DOHH2 (cell line): Measurements from ENCODE around the gene TBC1D22A.

Source experiments
- H3F3A ChIP-seq: fragments of 200-600 bp; sonication (generic), shearing (Covaris generic); 2 replicates; pipeline ENCODE4 v1.6.0; 2016; ENCODE audit warnings: antibody characterized with exemption, mild to moderate bottlenecking; ENCODE audit not compliant: control insufficient read depth, insufficient read depth
- H3K27ac ChIP-seq: fragments of 200-600 bp; sonication (generic); 2 replicates; pipeline ENCODE4 v1.5.1; 2014; ENCODE audit warnings: low read depth, mild to moderate bottlenecking, low read length, moderate library complexity
- H3K27me3 ChIP-seq: fragments of 200-600 bp; sonication (generic); 2 replicates; pipeline ENCODE4 v1.6.1; 2014; ENCODE audit warnings: mild to moderate bottlenecking, low read length, mixed read lengths; ENCODE audit not compliant: control insufficient read depth
- H3K36me3 ChIP-seq: fragments of 200-600 bp; sonication (generic); 2 replicates; pipeline ENCODE4 v1.6.1; 2014; ENCODE audit warnings: mild to moderate bottlenecking, low read length, moderate library complexity, mixed read lengths; ENCODE audit not compliant: control insufficient read depth
- H3K4me1 ChIP-seq: fragments of 200-600 bp; sonication (generic); 2 replicates; pipeline ENCODE4 v1.6.1; 2014; ENCODE audit warnings: mild to moderate bottlenecking, low read length, mixed read lengths; ENCODE audit not compliant: control insufficient read depth
- H3K4me2 ChIP-seq: fragments of 200-600 bp; sonication (generic); 2 replicates; pipeline ENCODE4 v1.6.0; 2014; ENCODE audit warnings: mild to moderate bottlenecking, low read length, moderate library complexity
- H3K4me3 ChIP-seq: fragments of 200-600 bp; sonication (generic); 2 replicates; pipeline ENCODE4 v1.5.1; 2014; ENCODE audit warnings: mild to moderate bottlenecking, low read length, mixed read lengths
- H3K79me2 ChIP-seq: fragments of 200-600 bp; sonication (generic); 2 replicates; pipeline ENCODE4 v1.6.1; 2014; ENCODE audit warnings: mild to moderate bottlenecking, low read length, mixed read lengths; ENCODE audit not compliant: control insufficient read depth
- H3K9me2 ChIP-seq: fragments of 200-600 bp; sonication (generic); replicated peaks from 2 replicates; pipeline ENCODE4 v1.6.1; 2014; ENCODE audit warnings: mild to moderate bottlenecking, low read length, mixed read lengths; ENCODE audit not compliant: control insufficient read depth
- H3K9me3 ChIP-seq: fragments of 200-600 bp; sonication (generic); 2 replicates; pipeline ENCODE4 v1.6.1; 2014; ENCODE audit warnings: antibody characterized with exemption, low read length, mixed read lengths; ENCODE audit not compliant: control insufficient read depth, insufficient read depth
- H4K20me1 ChIP-seq: fragments of 200-600 bp; sonication (generic); 2 replicates; pipeline ENCODE4 v1.6.0; 2014; ENCODE audit warnings: low read depth, mild to moderate bottlenecking, antibody characterized with exemption, low read length, moderate library complexity; ENCODE audit not compliant: control insufficient read depth, insufficient read depth
- CTCF ChIP-seq: fragments of 200-600 bp; sonication (generic); IDR thresholded peaks from one replicate; pipeline ENCODE4 v1.5.1; 2014; ENCODE audit warnings: antibody characterized with exemption, mild to moderate bottlenecking, low read depth, low read length; ENCODE audit not compliant: poor library complexity, severe bottlenecking
- EZH2phosphoT487 ChIP-seq: fragments of 200-600 bp; sonication (generic); IDR thresholded peaks from 2 replicates; pipeline ENCODE4 v1.6.1; 2017; ENCODE audit warnings: borderline replicate concordance, mild to moderate bottlenecking, antibody characterized with exemption, low read length, moderate library complexity, mixed read lengths

The TBC1D22A gene

DNA sequence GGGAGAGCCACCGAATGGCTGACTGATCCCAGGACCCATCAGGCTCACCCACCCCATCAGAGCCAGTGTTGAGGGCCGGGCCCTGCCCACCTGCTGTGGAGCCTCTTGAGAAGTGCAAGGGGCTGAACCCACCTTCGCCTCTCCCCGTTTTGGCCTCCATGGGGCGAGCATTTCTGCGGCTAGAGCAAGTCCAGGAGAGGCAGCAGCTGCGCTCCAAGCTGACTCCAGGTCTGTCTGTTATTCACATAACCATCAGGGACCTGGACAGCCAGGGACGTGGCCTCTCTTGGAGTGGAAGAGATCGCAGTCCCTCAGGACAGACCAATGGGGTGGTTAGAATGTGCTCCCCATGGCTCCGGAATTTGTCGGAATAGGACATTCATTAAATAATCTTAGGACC is 231.8 kb downstream of the TBC1D22A start:
- no peaks in the 10 kb centered on the region for H3K9me3 ChIP-seq
- H3K9me2 ChIP-seq = no peaks in the 10 kb centered on the region
- no peak overlapping the region for H3K27ac ChIP-seq
- no peak overlapping the region for H3K4me3 ChIP-seq
- no peak for TF ChIP-seq CTCF
- no peaks in the 10 kb centered on the region for H3K27me3 ChIP-seq
- H3K4me2 ChIP-seq = no peak overlapping the region
- H3K4me1 ChIP-seq = no peaks in the 10 kb centered on the region
- no peaks in the 10 kb centered on the region for H3F3A ChIP-seq
- H3K79me2 ChIP-seq = peaks cover 3% of the 10 kb centered on the region; the same call in 1 of the 2 replicates
- H3K36me3 ChIP-seq = peaks cover 72% of the 10 kb centered on the region
- H4K20me1 ChIP-seq = no peaks in the 10 kb centered on the region; the same call in 1 of the 2 replicates

DNA sequence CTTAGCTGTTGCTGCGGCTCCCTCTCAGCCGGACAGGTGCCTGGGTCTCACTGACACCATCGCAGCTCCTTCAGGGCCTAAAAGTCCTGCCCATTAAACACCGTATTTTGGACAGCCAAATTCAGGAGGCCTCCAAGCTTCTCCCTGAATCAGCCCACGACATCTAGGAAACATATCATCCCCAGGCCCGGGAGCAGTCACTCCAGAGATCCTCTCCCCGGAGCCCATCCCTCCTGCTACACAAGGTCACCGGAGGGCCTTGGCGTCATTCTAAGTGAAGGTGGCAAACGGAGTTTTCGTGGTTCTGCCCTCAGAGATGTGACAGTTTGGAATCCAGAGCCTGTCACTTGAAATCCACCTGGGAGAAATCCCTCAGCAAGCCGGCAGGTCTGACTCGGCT is 232.5 kb downstream of the TBC1D22A start:
- TF ChIP-seq CTCF (no peak), EZH2phosphoT487 (no peak)
- H3K79me2 ChIP-seq = peaks cover 3% of the 10 kb centered on the region; the same call in 1 of the 2 replicates

GRCh38 chr22:46995501-46996360 is 233.3 kb downstream of the TBC1D22A start:
- Histone ChIP-seq H3K9me2 (no peaks in the 10 kb centered on the region), H3K9me3 (no peaks in the 10 kb centered on the region), H3K27ac (no peak overlapping the region), H3K27me3 (no peaks in the 10 kb centered on the region), H3K36me3 (peaks cover 73% of the 10 kb centered on the region), H3K79me2 (no peaks in the 10 kb centered on the region; the same call in 1 of the 2 replicates), H3F3A (no peaks in the 10 kb centered on the region), H3K4me3 (no peak overlapping the region), H4K20me1 (no peaks in the 10 kb centered on the region; the same call in 1 of the 2 replicates), H3K4me2 (no peak overlapping the region), H3K4me1 (no peaks in the 10 kb centered on the region)
- TF ChIP-seq EZH2phosphoT487 = no peak

More for the DNA sequence above, 232.5 kb downstream of the TBC1D22A start:
- no peak overlapping the region for H3K4me3 ChIP-seq
- H3K9me2 ChIP-seq = no peaks in the 10 kb centered on the region
- H3K27me3 ChIP-seq = no peaks in the 10 kb centered on the region
- peaks cover 75% of the 10 kb centered on the region for H3K36me3 ChIP-seq
- no peaks in the 10 kb centered on the region for H3K4me1 ChIP-seq
- no peaks in the 10 kb centered on the region; the same call in 1 of the 2 replicates for H4K20me1 ChIP-seq
- H3K4me2 ChIP-seq = no peak overlapping the region
- no peaks in the 10 kb centered on the region for H3K9me3 ChIP-seq
- H3K27ac ChIP-seq = no peak overlapping the region
- H3F3A ChIP-seq = no peaks in the 10 kb centered on the region

GRCh38 chr22:46996595-46997310 is 234.3 kb downstream of the TBC1D22A start:
- no peaks in the 10 kb centered on the region for H3F3A ChIP-seq
- no peak overlapping the region for H3K27ac ChIP-seq
- H3K4me2 ChIP-seq = no peak overlapping the region
- no peaks in the 10 kb centered on the region for H3K27me3 ChIP-seq
- no peak overlapping the region for H3K4me3 ChIP-seq
- no peaks in the 10 kb centered on the region for H3K4me1 ChIP-seq
- no peaks in the 10 kb centered on the region; the same call in 1 of the 2 replicates for H4K20me1 ChIP-seq
- H3K9me3 ChIP-seq = no peaks in the 10 kb centered on the region
- H3K79me2 ChIP-seq = no peaks in the 10 kb centered on the region; the same call in 1 of the 2 replicates
- H3K9me2 ChIP-seq = no peaks in the 10 kb centered on the region
- peaks cover 66% of the 10 kb centered on the region for H3K36me3 ChIP-seq
- TF ChIP-seq CTCF = peak; percentile 17
- TF ChIP-seq EZH2phosphoT487 = no peak
